GM23338 (cell line): ENCODE results near the gene CENPT. TPM values are rescaled to one million over a fixed set of nuclear protein-coding genes. Genes with fewer than 3 reads are reported as not detected.

Experiments used
- ATAC-seq: fragments of 200-7000 bp; cut with Tn5 transposase; 3 replicates; pipeline ENCODE4 v1.9.1; 2020
- DNase-seq: peaks from one replicate; pipeline ENCODE4 v3.0.0-alpha.2; 2015; ENCODE audit warnings: low spot score
- H2AFZ ChIP-seq: fragments of 200-600 bp; sonication (generic); 2 replicates; pipeline ENCODE4 v1.8.0; 2016; ENCODE audit warnings: antibody characterized with exemption, mild to moderate bottlenecking, moderate library complexity
- H3F3A ChIP-seq: fragments of 200-600 bp; sonication (generic); replicated peaks from 2 replicates; pipeline ENCODE4 v1.8.0; 2017; ENCODE audit warnings: antibody characterized with exemption, mixed run types, low read depth
- H3K27ac ChIP-seq: fragments of 200-600 bp; sonication (generic); 2 replicates; pipeline ENCODE4 v1.6.1; 2016; ENCODE audit warnings: low read depth
- H3K27me3 ChIP-seq: fragments of 200-600 bp; sonication (generic); 2 replicates; pipeline ENCODE4 v1.8.0; 2016; ENCODE audit warnings: mild to moderate bottlenecking, mixed run types, moderate library complexity; ENCODE audit not compliant: insufficient read depth
- H3K36me3 ChIP-seq: fragments of 200-600 bp; sonication (generic); 2 replicates; pipeline ENCODE4 v1.8.0; 2016; ENCODE audit warnings: mild to moderate bottlenecking; ENCODE audit not compliant: insufficient read depth
- H3K4me1 ChIP-seq: fragments of 200-600 bp; sonication (generic); 2 replicates; pipeline ENCODE4 v1.8.0; 2016; ENCODE audit warnings: mild to moderate bottlenecking, moderate library complexity; ENCODE audit not compliant: insufficient read depth
- H3K4me2 ChIP-seq: fragments of 200-600 bp; sonication (generic); 2 replicates; pipeline ENCODE4 v1.7.1; 2017; ENCODE audit warnings: mixed run types
- H3K4me3 ChIP-seq: fragments of 200-600 bp; sonication (generic); 2 replicates; pipeline ENCODE4 v1.6.1; 2016; ENCODE audit warnings: mixed run types
- H3K79me2 ChIP-seq: fragments of 200-600 bp; sonication (generic); replicated peaks from 2 replicates; pipeline ENCODE4 v1.8.0; 2017; ENCODE audit warnings: mild to moderate bottlenecking; ENCODE audit not compliant: insufficient read depth
- H3K9me2 ChIP-seq: fragments of 200-600 bp; sonication (generic); 2 replicates; pipeline ENCODE4 v1.8.0; 2017; ENCODE audit not compliant: insufficient read depth
- H4K20me1 ChIP-seq: fragments of 200-600 bp; sonication (generic); replicated peaks from 2 replicates; pipeline ENCODE4 v1.8.0; 2017; ENCODE audit warnings: mild to moderate bottlenecking; ENCODE audit not compliant: insufficient read depth
- H3K27ac Mint-ChIP-seq: 2 replicates; pipeline ENCODE4 v1.8.0; 2020; ENCODE audit warnings: inconsistent platforms, mild to moderate bottlenecking, moderate library complexity, mixed read lengths
- H3K27me3 Mint-ChIP-seq: 3 replicates; pipeline ENCODE4 v1.8.0; 2022; ENCODE audit warnings: low read depth, mild to moderate bottlenecking, moderate library complexity, mixed read lengths, inconsistent platforms; ENCODE audit not compliant: insufficient read depth, poor library complexity
- H3K36me3 Mint-ChIP-seq: 3 replicates; pipeline ENCODE4 v1.8.0; 2021; ENCODE audit warnings: low read depth, mild to moderate bottlenecking, inconsistent platforms, moderate library complexity, mixed read lengths
- H3K4me1 Mint-ChIP-seq: 3 replicates; pipeline ENCODE4 v1.8.0; 2020; ENCODE audit warnings: mild to moderate bottlenecking, inconsistent platforms, mixed read lengths
- H3K4me3 Mint-ChIP-seq: 3 replicates; pipeline ENCODE4 v1.8.0; 2021; ENCODE audit warnings: moderate library complexity, mild to moderate bottlenecking, inconsistent platforms, mixed read lengths
- H3K9me3 Mint-ChIP-seq: 3 replicates; pipeline ENCODE4 v1.8.0; 2020; ENCODE audit warnings: moderate library complexity, mild to moderate bottlenecking, inconsistent platforms, mixed read lengths
- CREB1 ChIP-seq: fragments of 250-450 bp; sonication (Bioruptor Pico); IDR thresholded peaks from 2 replicates; pipeline ENCODE4 v1.5.0; 2020; ENCODE audit warnings: low read depth, mild to moderate bottlenecking, moderate library complexity
- CTCF ChIP-seq, 2 experiments: fragments of 200-600 bp in 1 of 2; sonication (generic) in 1 of 2; conservative IDR thresholded peaks; 2 replicates each; pipeline versions ENCODE4 v1.5.1 to v1.6.1; 2016 to 2017; ENCODE audit warnings: antibody characterized with exemption in 2 of 2, low read depth in 2 of 2, mild to moderate bottlenecking in 2 of 2, moderate library complexity in 1 of 2
- EZH2phosphoT487 ChIP-seq: fragments of 200-600 bp; sonication (generic); IDR thresholded peaks from one replicate; pipeline ENCODE4 v1.8.1; 2018; ENCODE audit warnings: antibody characterized with exemption; ENCODE audit not compliant: unreplicated experiment
- NANOG ChIP-seq: IDR thresholded peaks from 2 replicates; pipeline ENCODE4 v1.6.1; 2016; ENCODE audit warnings: antibody characterized with exemption, borderline replicate concordance
- POLR2AphosphoS5 ChIP-seq: IDR thresholded peaks from 2 replicates; pipeline ENCODE4 v1.6.1; 2016; ENCODE audit warnings: antibody characterized with exemption, low read depth
- REST ChIP-seq: IDR thresholded peaks from one replicate; pipeline ENCODE4 v1.6.1; 2018; ENCODE audit warnings: antibody characterized with exemption; ENCODE audit not compliant: unreplicated experiment
- STAT1 ChIP-seq: IDR thresholded peaks from one replicate; pipeline ENCODE4 v1.6.1; 2016; ENCODE audit warnings: antibody characterized with exemption; ENCODE audit not compliant: unreplicated experiment
- ZNF114 ChIP-seq: fragments of 250-450 bp; sonication (Bioruptor Pico); IDR thresholded peaks from 2 replicates; pipeline ENCODE4 v1.5.0; 2020; ENCODE audit warnings: mild to moderate bottlenecking, moderate library complexity
- ZNF331 ChIP-seq: fragments of 250-450 bp; sonication (Bioruptor Pico); IDR thresholded peaks from 2 replicates; pipeline ENCODE4 v1.5.0; 2020; ENCODE audit warnings: low read depth, mild to moderate bottlenecking, moderate library complexity
- ZNF462 ChIP-seq: fragments of 250-450 bp; sonication (Bioruptor Pico); IDR thresholded peaks from 2 replicates; pipeline ENCODE4 v1.5.0; 2020; ENCODE audit warnings: mild to moderate bottlenecking, moderate library complexity
- polyA plus RNA-seq: library from polyadenylated mRNA; unstranded; fragments of >200 nt; fragmentation: Nextera tagmentation; extraction: Ambion mirVana; gene quantifications from 2 replicates; pipeline ENCODE4 v1.2.1, GENCODE V29; 2016
- total RNA-seq: library from RNA; depleted of rRNA; stranded (reverse); fragments of >200 nt; shearing (Covaris generic); gene quantifications from 2 replicates; pipeline ENCODE4 v1.2.3, GENCODE V29; 2014

Gene CENPT
- total and polyA plus RNA-seq, 2 experiments from 2014 or later = 55.4 to 63.8 TPM

- ATAC-seq = peak; percentile 4
- Mint-ChIP-seq H3K27ac (peak overlapping the region; percentile 98), H3K27me3 (peaks cover 12% of the 10 kb centered on the region), H3K36me3 (peaks cover 9% of the 10 kb centered on the region), H3K4me3 (peak overlapping the region; percentile 91), H3K4me1 (peaks cover 40% of the 10 kb centered on the region), H3K9me3 (no peaks in the 10 kb centered on the region)
- Histone ChIP-seq H3K4me2 (peak overlapping the region; percentile 77), H3K4me1 (peaks cover 29% of the 10 kb centered on the region), H3K79me2 (peaks cover 28% of the 10 kb centered on the region), H3K4me3 (peak overlapping the region; percentile 91), H3F3A (peaks cover 25% of the 10 kb centered on the region), H4K20me1 (peaks cover 8% of the 10 kb centered on the region), H3K36me3 (no peaks in the 10 kb centered on the region), H2AFZ (peak overlapping the region; percentile 67; the same call in 1 of the 2 replicates), H3K27ac (peak overlapping the region; percentile 98), H3K27me3 (no peaks in the 10 kb centered on the region), H3K9me2 (no peaks in the 10 kb centered on the region)
- peak; percentile 42 for DNase-seq
- TF ChIP-seq CTCF (conservative IDR thresholded peaks at IDR 0.05; ENCODE audit: low read depth in 2 of 2) (no peak), NANOG (no peak)
Observed at GRCh38 chr16:67841198-67841815, 6.2 kb downstream of the CENPT start.

GRCh38 chr16:67837811-67838210 lies 9.7 kb downstream of the CENPT start:
- H3K4me3 Mint-ChIP-seq = no peak overlapping the region
- H3K4me1 Mint-ChIP-seq = peaks cover 14% of the 10 kb centered on the region
- H2AFZ ChIP-seq = no peak overlapping the region
- H3F3A ChIP-seq = peaks cover 4% of the 10 kb centered on the region; the same call in 1 of the 2 replicates
- no peak for DNase-seq
- H3K36me3 Mint-ChIP-seq = no peaks in the 10 kb centered on the region
- no peak for ATAC-seq
- H3K79me2 ChIP-seq = no peaks in the 10 kb centered on the region; the same call in 1 of the 2 replicates
- no peaks in the 10 kb centered on the region for H3K9me2 ChIP-seq
- no peak overlapping the region for H3K27ac Mint-ChIP-seq
- no peaks in the 10 kb centered on the region for H4K20me1 ChIP-seq
- peaks cover 15% of the 10 kb centered on the region for H3K27me3 Mint-ChIP-seq
- no peak overlapping the region for H3K27ac ChIP-seq
- no peaks in the 10 kb centered on the region for H3K27me3 ChIP-seq
- no peak overlapping the region for H3K4me2 ChIP-seq
- no peaks in the 10 kb centered on the region for H3K9me3 Mint-ChIP-seq
- no peak overlapping the region for H3K4me3 ChIP-seq
- no peaks in the 10 kb centered on the region for H3K36me3 ChIP-seq
- H3K4me1 ChIP-seq = 0 out of 2 replicates have a peak, but pooled peaks cover 3% of the 10 kb centered on the region
- no peak for TF ChIP-seq NANOG
- TF ChIP-seq ZNF462 = no peak
- no peak for TF ChIP-seq POLR2AphosphoS5
- no peak for TF ChIP-seq STAT1
- TF ChIP-seq ZNF114 (CRISPR knock-in tag) = no peak
- no peak for TF ChIP-seq ZNF331 (CRISPR knock-in tag)
- TF ChIP-seq REST = no peak
- no peak for TF ChIP-seq CREB1 (CRISPR knock-in tag)
- TF ChIP-seq EZH2phosphoT487 = no peak
